NCI-H2029 treated with DMSO at 0.1 percent for 48 hours (cell line): ENCODE measurements around the gene ZNF438.

Source experiments
- DNase-seq: peaks from one replicate; lab custom pipeline; 2025; lab: John Stamatoyannopoulos, UW

Gene ZNF438

GRCh38 chr10:30822693-30823465 lies 208.8 kb downstream of the ZNF438 start:
- no peak for DNase-seq

GRCh38 chr10:30821994-30822692 lies 209.5 kb downstream of the ZNF438 start:
- no peak for DNase-seq

GRCh38 chr10:30821261-30821993 lies 210.2 kb downstream of the ZNF438 start:
- DNase-seq = no peak

GRCh38 chr10:30820261-30820991 lies 211.2 kb downstream of the ZNF438 start:
- no peak for DNase-seq

GRCh38 chr10:30819341-30820181 lies 212.1 kb downstream of the ZNF438 start:
- no peak for DNase-seq

- DNase-seq = no peak
Observed at GRCh38 chr10:30818854-30819253, 212.8 kb downstream of the ZNF438 start.

GRCh38 chr10:30818010-30818660 lies 213.5 kb downstream of the ZNF438 start:
- DNase-seq = no peak

- DNase-seq = no peak
Observed at GRCh38 chr10:30817541-30817940, 214.1 kb downstream of the ZNF438 start.

GRCh38 chr10:30816820-30817171 lies 214.9 kb downstream of the ZNF438 start:
- no peak for DNase-seq

GRCh38 chr10:30816159-30816819 lies 215.4 kb downstream of the ZNF438 start:
- no peak for DNase-seq

GRCh38 chr10:30813872-30814481 lies 217.7 kb downstream of the ZNF438 start:
- no peak for DNase-seq

GRCh38 chr10:30812018-30812851 lies 219.4 kb downstream of the ZNF438 start:
- no peak for DNase-seq

- no peak for DNase-seq
Observed at GRCh38 chr10:30811276-30812017, 220.2 kb downstream of the ZNF438 start.

- DNase-seq = no peak
Observed at GRCh38 chr10:30810416-30810815, 221.2 kb downstream of the ZNF438 start.

GRCh38 chr10:30806850-30807249 lies 224.8 kb downstream of the ZNF438 start:
- no peak for DNase-seq

- no peak for DNase-seq
Observed at GRCh38 chr10:30805061-30805460, 226.6 kb downstream of the ZNF438 start.

GRCh38 chr10:30804478-30805055 lies 227.1 kb downstream of the ZNF438 start:
- no peak for DNase-seq

- DNase-seq = no peak
Observed at GRCh38 chr10:30803892-30804322, 227.8 kb downstream of the ZNF438 start.
